Spinal cord (tissue), 10 donors: ENCODE data around the gene JAKMIP1. TPM values are rescaled to one million over a fixed set of nuclear protein-coding genes. Genes with fewer than 3 reads are reported as not detected.

Experiments
- DNase-seq, 6 donors: peaks; one replicate each; pipeline versions ENCODE4 v3.0.0 to v3.0.0-alpha.2; 2013 to 2015; ENCODE audit warnings: low spot score in 6 of 6, low read depth in 4 of 6
- H3K27ac ChIP-seq: one replicate; pipeline ENCODE4 v1.5.1; 2013; ENCODE audit warnings: low read depth, low read length, control low read depth
- H3K27me3 ChIP-seq: one replicate; pipeline ENCODE4 v1.6.1; 2013; ENCODE audit warnings: low read length; ENCODE audit not compliant: control insufficient read depth, insufficient read depth
- H3K36me3 ChIP-seq: one replicate; pipeline ENCODE4 v1.6.1; 2013; ENCODE audit warnings: low read length; ENCODE audit not compliant: control insufficient read depth, insufficient read depth
- H3K4me1 ChIP-seq: one replicate; pipeline ENCODE4 v1.6.1; 2013; ENCODE audit warnings: low read length; ENCODE audit not compliant: control insufficient read depth, insufficient read depth
- H3K4me3 ChIP-seq: one replicate; pipeline ENCODE4 v1.5.1; 2013; ENCODE audit warnings: low read depth, low read length, control low read depth
- H3K9me3 ChIP-seq: one replicate; pipeline ENCODE4 v1.6.1; 2013; ENCODE audit warnings: low read length; ENCODE audit not compliant: control insufficient read depth, insufficient read depth
- WGBS: methylation state at CpG from one replicate; pipeline ENCODE4 v1.1.5; 2013; ENCODE audit warnings: missing lambda C conversion rate; ENCODE audit not compliant: insufficient coverage; 5-methylcytosine and 5-hydroxymethylcytosine counted together
- polyA plus RNA-seq, 2 donors: library from polyadenylated mRNA; unstranded; fragments of 120-200 nt; gene quantifications; one replicate each; pipeline ENCODE4 v1.2.1, GENCODE V29; 2013; ENCODE audit not compliant: insufficient read length in 2 of 2
- total RNA-seq, 2 donors: library from RNA; depleted of rRNA in 1 of 2; stranded (reverse); fragments of 120-200 nt in 1 of 2; fragments of >200 nt in 1 of 2; gene quantifications; one replicate each; pipeline versions ENCODE4 v1.2.3 to v1.2.4, GENCODE V29; 2013 to 2014
- donor health status: healthy.

JAKMIP1 gene
- total and polyA plus RNA-seq, 4 donors = 8.2 to 29.7 (median 20.9) TPM

DNA sequence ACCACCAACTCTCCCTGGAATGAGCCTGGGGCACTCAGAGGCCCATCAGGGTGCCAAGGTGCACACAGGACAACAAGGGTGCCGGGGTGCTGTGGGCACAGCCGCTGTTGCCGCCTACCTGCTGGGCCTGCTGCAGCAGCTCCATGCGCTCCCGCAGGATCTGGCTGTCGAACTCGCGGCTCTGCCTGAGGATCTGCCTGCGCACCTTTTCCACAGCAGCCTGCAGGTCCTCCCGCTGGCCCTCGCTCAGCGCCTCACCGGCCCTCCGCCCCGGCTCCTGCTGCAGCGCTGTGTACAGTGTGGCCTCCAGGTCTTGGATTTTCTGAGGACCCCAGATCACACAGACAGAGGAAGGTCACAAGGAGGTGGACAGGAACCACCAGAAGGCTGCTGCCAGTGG, 164.6 kb downstream of the JAKMIP1 start:
- 88% methylated on average over 16 of the region's 16 CpGs for WGBS
- H3K9me3 ChIP-seq = no peaks in the 10 kb centered on the region
- no peak for DNase-seq

DNA sequence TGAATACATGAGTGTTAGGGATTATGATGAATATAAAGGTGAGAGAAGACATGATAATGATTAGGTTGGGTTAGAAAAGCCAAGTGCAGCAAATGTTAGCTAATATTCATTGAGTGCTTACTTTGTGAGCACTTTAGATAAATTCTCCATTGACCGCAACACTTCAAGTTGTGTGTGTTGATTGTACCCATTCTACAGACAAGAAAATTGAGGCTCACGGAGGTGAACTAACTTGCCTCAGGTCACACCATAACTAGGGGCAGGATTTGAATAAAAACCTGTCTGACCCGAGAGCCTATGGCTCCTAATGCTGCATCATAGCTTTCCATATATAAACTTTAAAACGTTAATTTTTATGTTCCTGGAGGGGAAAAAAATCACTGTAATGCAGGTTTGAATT, 167.0 kb downstream of the JAKMIP1 start:
- Histone ChIP-seq H3K9me3 (no peaks in the 10 kb centered on the region), H3K36me3 (peaks cover 17% of the 10 kb centered on the region), H3K4me3 (no peak overlapping the region), H3K27me3 (no peaks in the 10 kb centered on the region), H3K4me1 (peaks cover 9% of the 10 kb centered on the region), H3K27ac (no peak overlapping the region)
- WGBS = no CpG with 5 or more reads among the region's 4 CpGs
- DNase-seq = no peak

More for the DNA sequence above, 164.6 kb downstream of the JAKMIP1 start:
- Histone ChIP-seq H3K4me1 (peaks cover 9% of the 10 kb centered on the region), H3K27me3 (no peaks in the 10 kb centered on the region), H3K4me3 (no peak overlapping the region), H3K27ac (no peak overlapping the region), H3K36me3 (peaks cover 8% of the 10 kb centered on the region)

DNA sequence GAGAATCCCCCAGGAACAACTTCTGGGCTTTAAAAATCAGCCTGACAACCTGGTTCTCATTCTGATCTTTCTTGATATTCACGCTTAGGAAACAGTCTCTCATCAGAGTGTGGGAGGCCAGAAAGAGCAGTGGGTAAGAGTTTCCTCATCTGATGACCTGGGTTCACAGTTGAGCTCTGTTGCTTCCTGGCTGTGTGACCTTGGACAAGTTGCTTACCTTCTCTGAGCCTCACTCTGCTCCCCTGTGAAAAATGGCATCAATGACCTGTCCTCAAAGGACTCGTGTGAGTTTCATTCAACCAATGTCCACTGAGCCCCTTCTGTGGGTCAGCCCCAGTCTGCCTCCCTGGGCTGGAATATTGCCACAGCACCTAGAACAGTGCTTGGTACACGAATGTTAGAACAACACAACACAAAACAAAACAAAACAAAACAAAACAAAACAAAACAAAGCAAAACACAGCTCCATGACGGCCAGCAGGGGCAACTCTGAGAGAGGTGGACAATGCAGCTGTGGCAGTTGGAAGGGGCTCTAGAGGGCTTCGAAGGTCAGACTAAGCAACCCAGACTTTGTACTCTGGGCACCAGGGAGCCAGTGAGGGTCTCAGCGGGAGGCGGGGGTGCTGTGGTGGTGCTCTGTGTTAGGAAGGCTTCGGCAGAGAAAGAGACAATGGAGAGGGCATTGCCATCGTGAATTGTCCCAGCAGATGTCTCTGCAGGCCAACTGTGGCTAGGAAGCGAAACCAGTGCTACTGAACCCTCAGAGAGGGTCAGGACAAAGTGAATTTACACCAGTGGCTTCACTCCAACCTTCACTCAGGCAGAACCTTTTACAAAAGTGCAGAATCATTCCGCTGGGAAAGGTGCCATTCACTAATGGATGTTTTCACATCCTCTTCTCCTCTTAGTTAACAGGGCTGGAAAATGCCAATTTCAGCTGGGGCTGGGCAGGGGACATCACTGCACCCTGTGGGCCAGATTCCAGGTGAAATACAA, 167.8 kb downstream of the JAKMIP1 start:
- no peaks in the 10 kb centered on the region for H3K27me3 ChIP-seq
- no peak overlapping the region for H3K4me3 ChIP-seq
- no peak overlapping the region for H3K27ac ChIP-seq
- peak in 5 of 6 donors; percentile 21 to 82 (median 31) for DNase-seq
- H3K36me3 ChIP-seq = peaks cover 17% of the 10 kb centered on the region
- H3K9me3 ChIP-seq = no peaks in the 10 kb centered on the region
- WGBS = 63% methylated on average over 10 of the region's 11 CpGs
- H3K4me1 ChIP-seq = peaks cover 9% of the 10 kb centered on the region

DNA sequence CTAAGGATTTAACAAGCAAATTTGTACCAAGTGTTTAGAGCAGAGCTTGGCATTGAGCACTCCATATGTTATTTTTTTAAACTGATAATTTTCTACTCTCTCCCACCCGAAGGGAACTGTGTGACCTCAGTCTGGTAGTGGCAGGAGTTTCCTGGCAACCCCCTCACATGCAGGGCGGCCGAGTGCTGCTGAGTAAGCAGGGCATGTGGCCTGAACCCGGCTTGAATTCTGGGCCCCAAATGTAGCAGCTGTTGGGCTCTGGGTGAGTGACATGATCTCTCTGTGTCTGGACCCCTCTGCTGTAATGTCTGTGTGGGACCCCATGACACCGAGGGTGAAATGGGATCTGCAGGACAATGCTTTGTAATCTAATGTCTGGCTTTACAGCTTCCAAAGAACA, 168.5 kb downstream of the JAKMIP1 start:
- DNase-seq = no peak
- Histone ChIP-seq H3K4me3 (no peak overlapping the region), H3K27me3 (no peaks in the 10 kb centered on the region), H3K4me1 (peaks cover 9% of the 10 kb centered on the region), H3K9me3 (no peaks in the 10 kb centered on the region), H3K36me3 (peaks cover 17% of the 10 kb centered on the region), H3K27ac (no peak overlapping the region)
- WGBS = 76% methylated on average over 2 of the region's 5 CpGs

DNA sequence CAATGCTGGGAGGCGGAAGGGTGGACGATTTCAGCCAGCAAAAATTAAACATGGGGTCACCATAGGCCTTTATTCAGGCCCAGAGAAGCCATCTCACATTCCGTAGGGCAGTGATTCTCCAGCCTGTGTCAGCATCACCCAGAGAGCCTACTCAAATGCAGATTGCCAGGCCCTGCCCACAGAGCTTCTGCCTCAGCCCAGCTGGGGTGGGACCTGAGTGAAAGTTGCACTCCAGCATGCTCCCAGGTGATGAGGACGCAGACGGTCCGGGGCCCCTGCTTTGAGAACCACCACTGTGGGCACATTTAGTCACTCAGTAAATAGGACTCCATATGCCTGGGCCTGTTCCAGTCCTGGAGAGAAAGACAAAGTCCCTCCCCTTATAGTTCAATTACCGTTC, 169.7 kb downstream of the JAKMIP1 start:
- H3K27me3 ChIP-seq = no peaks in the 10 kb centered on the region
- H3K4me3 ChIP-seq = no peak overlapping the region
- DNase-seq = no peak
- H3K4me1 ChIP-seq = peaks cover 9% of the 10 kb centered on the region
- H3K36me3 ChIP-seq = peaks cover 14% of the 10 kb centered on the region
- WGBS = 76% methylated on average over 7 of the region's 7 CpGs
- H3K9me3 ChIP-seq = no peaks in the 10 kb centered on the region
- H3K27ac ChIP-seq = no peak overlapping the region

DNA sequence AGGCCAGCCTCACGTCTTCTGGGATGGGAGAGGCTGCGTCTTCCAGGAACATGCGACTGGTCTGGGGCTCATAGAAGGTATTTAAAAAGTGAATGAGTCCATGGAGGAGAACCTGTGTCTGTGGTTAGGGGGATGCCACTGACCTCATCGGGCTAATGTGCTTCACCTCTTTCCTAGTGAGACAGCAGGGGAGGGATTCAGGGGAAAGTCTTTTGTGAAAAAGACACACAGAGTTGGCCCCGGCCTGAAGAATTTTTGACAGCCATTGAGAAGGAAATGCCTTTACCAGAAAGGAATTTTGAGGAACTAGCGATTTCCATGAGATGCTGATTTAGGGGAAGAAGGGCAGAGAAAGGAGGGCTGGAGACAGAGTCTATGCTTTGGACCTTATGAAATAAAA, 171.1 kb downstream of the JAKMIP1 start:
- Histone ChIP-seq H3K27me3 (no peaks in the 10 kb centered on the region), H3K4me1 (peaks cover 9% of the 10 kb centered on the region), H3K36me3 (peaks cover 13% of the 10 kb centered on the region), H3K4me3 (no peak overlapping the region), H3K27ac (no peak overlapping the region), H3K9me3 (no peaks in the 10 kb centered on the region)
- WGBS = 68% methylated on average over 6 of the region's 6 CpGs
- no peak for DNase-seq

DNA sequence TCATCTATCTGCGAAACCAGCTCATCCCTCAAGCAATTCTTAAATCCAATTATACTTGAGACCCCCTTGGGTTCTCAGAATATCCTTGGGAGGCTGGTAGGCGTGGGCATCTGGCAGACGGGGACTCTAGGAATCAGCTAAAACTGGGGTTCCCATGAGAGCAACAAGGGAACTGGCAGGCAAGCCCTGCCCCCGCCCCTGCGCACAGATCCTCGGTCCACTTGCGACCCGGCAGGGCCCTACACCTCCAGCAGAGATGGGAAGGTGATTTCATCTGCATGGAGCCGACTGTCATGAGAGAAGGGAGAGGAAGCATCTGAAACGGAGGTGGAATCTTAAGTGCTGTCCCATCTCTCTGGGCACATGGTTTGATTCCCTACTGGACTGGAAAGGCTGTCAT, 172.2 kb downstream of the JAKMIP1 start:
- WGBS = 79% methylated on average over 10 of the region's 10 CpGs
- Histone ChIP-seq H3K27me3 (no peaks in the 10 kb centered on the region), H3K36me3 (peaks cover 18% of the 10 kb centered on the region), H3K4me1 (peaks cover 9% of the 10 kb centered on the region), H3K27ac (no peak overlapping the region), H3K4me3 (no peak overlapping the region), H3K9me3 (no peaks in the 10 kb centered on the region)
- DNase-seq = no peak

DNA sequence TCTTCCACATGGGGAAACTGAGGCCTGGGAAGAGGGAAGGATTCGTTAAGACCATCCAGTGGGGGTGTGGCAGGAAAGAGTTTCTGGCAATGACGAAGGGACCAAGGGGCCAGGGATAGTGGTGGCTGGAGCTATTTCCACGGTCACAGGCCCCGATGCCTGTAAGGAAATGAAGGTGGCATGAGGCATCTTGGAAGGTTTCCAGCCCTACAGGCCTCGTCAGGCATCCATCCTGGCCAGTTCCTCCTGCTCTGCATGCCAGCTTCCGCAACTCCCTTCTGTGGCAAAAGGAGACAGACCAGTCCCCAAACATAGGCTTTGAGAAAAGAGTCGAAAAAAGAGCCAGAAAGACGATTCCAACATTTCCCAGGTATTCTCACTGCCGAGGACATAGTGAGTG, 173.0 kb downstream of the JAKMIP1 start:
- H3K36me3 ChIP-seq = peaks cover 25% of the 10 kb centered on the region
- H3K4me3 ChIP-seq = no peak overlapping the region
- H3K9me3 ChIP-seq = no peaks in the 10 kb centered on the region
- H3K4me1 ChIP-seq = peaks cover 1% of the 10 kb centered on the region
- DNase-seq = no peak
- no peak overlapping the region for H3K27ac ChIP-seq
- 71% methylated on average over 6 of the region's 9 CpGs for WGBS
- no peaks in the 10 kb centered on the region for H3K27me3 ChIP-seq

DNA sequence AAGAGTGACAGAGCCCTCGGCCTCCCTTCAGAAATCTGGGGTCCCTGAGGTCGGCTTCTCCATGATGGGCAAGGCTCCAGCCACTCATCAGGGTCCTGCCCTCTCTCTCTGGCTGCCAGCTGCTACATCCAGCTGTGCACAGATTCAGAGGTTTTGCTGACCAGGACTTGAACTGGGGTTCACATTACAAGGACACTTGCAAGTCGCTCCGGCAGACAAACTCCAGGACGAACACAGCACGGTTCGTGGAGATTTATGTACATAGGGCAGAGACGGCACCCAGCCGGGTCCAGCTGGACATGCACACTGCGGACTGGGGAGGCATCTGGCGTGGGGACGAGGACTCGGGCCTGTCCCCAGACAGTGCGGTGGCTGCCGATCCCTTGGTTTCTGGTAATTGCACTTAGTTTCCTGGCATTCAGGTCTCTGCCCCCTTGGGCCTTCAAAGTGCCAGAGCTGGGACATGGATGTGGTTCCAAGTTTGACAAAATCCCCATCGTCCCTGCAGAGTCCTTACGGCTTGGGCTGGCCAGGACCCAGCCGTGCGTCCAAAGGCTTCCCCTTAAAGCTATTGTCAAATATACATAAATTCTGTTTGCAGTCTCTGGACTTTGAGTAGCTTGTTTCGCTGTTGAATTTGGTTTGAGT, 175.9 kb downstream of the JAKMIP1 start:
- no peak for DNase-seq
- H3K27me3 ChIP-seq = no peaks in the 10 kb centered on the region
- peaks cover 18% of the 10 kb centered on the region for H3K36me3 ChIP-seq
- H3K27ac ChIP-seq = no peak overlapping the region
- 52% methylated on average over 16 of the region's 20 CpGs for WGBS
- H3K9me3 ChIP-seq = no peaks in the 10 kb centered on the region
- peaks cover 5% of the 10 kb centered on the region for H3K4me1 ChIP-seq
- H3K4me3 ChIP-seq = no peak overlapping the region
